Measurements from ENCODE around the gene SSTR1. TPM values are rescaled to one million over a fixed set of nuclear protein-coding genes. Genes with fewer than 3 reads are reported as not detected.
A peak's percentile ranks its signal among the peaks of the same experiment; 100 is the strongest.

The SSTR1 gene
- total RNA-seq, 2 experiments from 2014 or later, result not detected

DNA sequence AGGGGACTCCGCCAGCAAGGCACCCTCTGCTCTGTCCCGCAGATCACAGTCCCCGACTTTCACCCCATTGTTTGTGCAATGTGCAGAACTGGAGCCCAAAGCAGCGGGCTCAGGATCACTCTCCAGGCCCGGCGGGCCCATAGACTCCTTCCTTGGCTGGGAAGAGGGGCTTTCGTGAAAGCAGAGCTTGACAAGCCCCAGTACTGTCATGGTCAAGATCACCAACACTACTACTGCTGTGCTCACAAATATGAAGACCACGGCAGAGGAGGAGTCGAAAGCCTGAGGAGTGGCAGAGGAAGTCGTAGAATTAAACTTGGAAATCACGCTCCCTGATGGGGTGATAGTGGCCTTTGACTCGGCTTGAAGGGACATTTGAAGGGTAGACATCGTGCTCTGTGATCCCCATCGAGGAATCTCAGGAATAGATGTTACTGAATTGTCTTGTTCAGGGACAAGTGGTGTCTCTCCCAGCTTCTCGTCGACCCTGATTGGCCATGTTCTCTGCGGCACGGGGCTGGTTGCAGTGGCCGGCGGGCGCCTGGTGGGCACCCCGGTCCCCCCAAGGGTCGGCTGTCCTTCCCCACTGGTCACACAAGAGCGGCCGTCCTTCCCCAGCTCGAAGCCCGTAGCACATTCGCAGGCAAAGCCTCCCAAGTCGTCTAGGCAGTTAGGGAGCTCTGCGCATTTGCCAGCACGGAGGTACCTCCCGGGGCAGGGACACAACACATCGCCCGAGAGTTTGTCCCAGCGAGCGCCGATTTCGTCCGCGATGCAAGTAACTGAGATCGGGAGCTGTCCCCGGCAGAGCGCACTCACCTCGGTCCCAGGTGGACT is 47.1 kb downstream of the SSTR1 start:
- Mint-ChIP-seq H3K9me3 (no peaks in the 10 kb centered on the region), H3K27ac (no peak overlapping the region), H3K4me1 (ENCODE audit: low read depth) (peaks cover 5% of the 10 kb centered on the region), H3K36me3 (ENCODE audit: low read depth) (no peaks in the 10 kb centered on the region), H3K4me3 (peak overlapping the region; percentile 19), H3K27me3 (peaks cover 31% of the 10 kb centered on the region)
- ATAC-seq, result no peak
- intact Hi-C loops (cut with micrococcal nuclease), result no loop called here
- POLR2A ChIA-PET, result interaction anchor here (1.0 kb wide), 1 partner anchor 20 kb away, joined by 3 read pairs; no protein-coding TSS in a partner anchor
- CTCF ChIA-PET, result interaction anchor here (0.9 kb wide), 1 partner anchor 453 kb away, joined by 4 read pairs; no protein-coding TSS in a partner anchor
- TF ChIP-seq CTCF (IDR thresholded peaks at IDR 0.05), result no peak
- no peak for DNase-seq

GRCh38 chr14:38255408-38255672 is 47.6 kb downstream of the SSTR1 start:
- no peaks in the 10 kb centered on the region for H3K36me3 Mint-ChIP-seq (ENCODE audit: low read depth)
- DNase-seq (peak; percentile 8), ATAC-seq (peak; percentile 60)
- POLR2A ChIA-PET, result interaction anchor here (1.0 kb wide), 1 partner anchor 21 kb away, joined by 3 read pairs; no protein-coding TSS in a partner anchor
- no peak overlapping the region for H3K27ac Mint-ChIP-seq
- H3K4me1 Mint-ChIP-seq (ENCODE audit: low read depth), result peaks cover 5% of the 10 kb centered on the region
- H3K27me3 Mint-ChIP-seq, result peaks cover 31% of the 10 kb centered on the region
- H3K4me3 Mint-ChIP-seq, result peak overlapping the region; percentile 19
- intact Hi-C loops (cut with micrococcal nuclease), result no loop called here
- no peaks in the 10 kb centered on the region for H3K9me3 Mint-ChIP-seq
- CTCF ChIA-PET, result interaction anchor here (0.9 kb wide), 1 partner anchor 452 kb away, joined by 4 read pairs; no protein-coding TSS in a partner anchor
- no peak for TF ChIP-seq CTCF (IDR thresholded peaks at IDR 0.05)

GRCh38 chr14:38255673-38256532 is 48.2 kb downstream of the SSTR1 start, which contains the start of gene CLEC14A:
TSS of gene CLEC14A (minus strand) at chr14:38256093. CDS start at chr14:38256022, 71 bp downstream.
- no peak for TF ChIP-seq CTCF (IDR thresholded peaks at IDR 0.05)
- CTCF ChIA-PET, result interaction anchor here (0.6 kb wide), 1 partner anchor 10 kb away, joined by 3 read pairs; no protein-coding TSS in a partner anchor
- DNase-seq (peak; percentile 15), ATAC-seq (peak; percentile 81)
- intact Hi-C loops (cut with micrococcal nuclease), result no loop called here
- POLR2A ChIA-PET, result no interaction called here
- no peaks in the 10 kb centered on the region for H3K9me3 Mint-ChIP-seq
- no peak within 1 kb of the TSS for H3K27ac Mint-ChIP-seq
- peak within 1 kb of the TSS; percentile 39 for H3K4me3 Mint-ChIP-seq
- H3K4me1 Mint-ChIP-seq (ENCODE audit: low read depth), result peaks cover 5% of the 10 kb centered on the region
- no peaks in the 10 kb centered on the region for H3K36me3 Mint-ChIP-seq (ENCODE audit: low read depth)
- H3K27me3 Mint-ChIP-seq, result peaks cover 31% of the 10 kb centered on the region

DNA sequence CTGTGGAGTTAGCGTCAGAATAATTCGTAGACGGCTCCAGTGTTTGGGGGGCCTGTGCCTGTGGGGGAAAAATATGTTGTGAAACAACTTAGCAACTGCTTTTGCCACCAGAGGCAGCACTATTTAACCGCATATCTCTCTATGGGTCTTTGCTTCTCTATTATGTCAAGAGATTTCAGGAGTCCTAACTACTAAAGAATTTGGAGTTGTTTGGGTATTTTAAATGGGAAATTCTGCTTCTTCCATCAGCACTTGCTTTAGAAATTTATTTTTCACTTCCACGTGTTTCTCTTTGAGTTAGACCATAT is 48.8 kb downstream of the SSTR1 start:
- Mint-ChIP-seq H3K27ac (no peak overlapping the region), H3K36me3 (ENCODE audit: low read depth) (no peaks in the 10 kb centered on the region), H3K4me1 (ENCODE audit: low read depth) (peaks cover 5% of the 10 kb centered on the region), H3K4me3 (no peak overlapping the region), H3K27me3 (peaks cover 31% of the 10 kb centered on the region), H3K9me3 (no peaks in the 10 kb centered on the region)
- intact Hi-C loops (cut with micrococcal nuclease), result no loop called here
- TF ChIP-seq CTCF (IDR thresholded peaks at IDR 0.05), result no peak
- POLR2A ChIA-PET, result no interaction called here
- ATAC-seq (no peak), DNase-seq (no peak)
- CTCF ChIA-PET, result interaction anchor here (0.6 kb wide), 1 partner anchor 9 kb away, joined by 3 read pairs; no protein-coding TSS in a partner anchor
